Astrocyte (in vitro differentiated cells and primary cell): ENCODE measurements around the gene GET4.

Experiments
- EZH2 ChIP-seq: IDR thresholded peaks from 2 replicates; pipeline ENCODE4 v1.6.1; 2012; ENCODE audit warnings: mild to moderate bottlenecking, low read length, inconsistent platforms; ENCODE audit not compliant: insufficient read depth
- TF ChIP-seq, protein P1 (sequence below): IDR thresholded peaks from 2 replicates; pipeline ENCODE4 v1.5.1; 2011; ENCODE audit warnings: low read depth, mild to moderate bottlenecking, inconsistent platforms, low read length, moderate library complexity; ENCODE audit not compliant: insufficient read depth

DNA sequence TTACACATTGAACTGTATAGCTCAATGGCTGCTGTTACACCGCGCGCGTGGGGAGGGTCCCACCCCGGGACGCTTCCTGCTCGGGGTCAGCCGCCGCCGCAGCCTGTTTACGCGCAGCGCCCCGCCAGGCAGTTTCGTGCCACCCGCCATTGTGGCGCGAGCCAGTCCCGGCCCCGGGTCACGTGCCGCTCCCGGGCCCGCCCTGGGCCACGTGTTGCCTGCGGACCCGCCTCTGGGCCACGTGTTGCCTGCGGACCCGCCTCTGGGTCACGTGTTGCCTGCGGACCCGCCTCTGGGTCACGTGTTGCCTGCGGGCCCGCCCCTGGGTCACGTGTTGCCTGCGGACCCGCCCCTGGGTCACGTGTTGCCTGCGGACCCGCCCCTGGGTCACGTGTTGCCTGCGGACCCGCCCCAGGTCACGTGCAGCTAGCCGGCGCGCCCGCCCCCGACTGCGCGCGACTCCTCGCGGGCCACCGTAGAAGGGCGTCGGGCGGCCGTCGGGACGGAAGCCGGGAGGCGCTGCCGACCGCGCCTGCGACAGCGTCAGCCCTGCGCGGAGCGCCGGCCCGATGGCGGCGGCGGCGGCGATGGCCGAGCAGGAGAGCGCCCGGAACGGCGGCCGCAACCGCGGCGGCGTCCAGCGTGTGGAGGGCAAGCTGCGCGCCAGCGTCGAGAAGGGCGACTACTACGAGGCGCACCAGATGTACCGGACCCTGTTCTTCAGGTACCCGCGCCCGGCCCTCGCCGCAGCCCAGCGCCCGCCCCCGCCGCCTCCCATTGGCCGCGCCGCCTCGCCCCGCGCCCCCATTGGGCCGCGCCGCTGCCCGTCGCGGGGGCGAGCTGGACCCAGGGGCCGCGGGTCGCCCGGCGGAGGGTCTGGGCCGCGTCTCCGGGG lies at the start of gene GET4:
- TF ChIP-seq, protein P1, sequence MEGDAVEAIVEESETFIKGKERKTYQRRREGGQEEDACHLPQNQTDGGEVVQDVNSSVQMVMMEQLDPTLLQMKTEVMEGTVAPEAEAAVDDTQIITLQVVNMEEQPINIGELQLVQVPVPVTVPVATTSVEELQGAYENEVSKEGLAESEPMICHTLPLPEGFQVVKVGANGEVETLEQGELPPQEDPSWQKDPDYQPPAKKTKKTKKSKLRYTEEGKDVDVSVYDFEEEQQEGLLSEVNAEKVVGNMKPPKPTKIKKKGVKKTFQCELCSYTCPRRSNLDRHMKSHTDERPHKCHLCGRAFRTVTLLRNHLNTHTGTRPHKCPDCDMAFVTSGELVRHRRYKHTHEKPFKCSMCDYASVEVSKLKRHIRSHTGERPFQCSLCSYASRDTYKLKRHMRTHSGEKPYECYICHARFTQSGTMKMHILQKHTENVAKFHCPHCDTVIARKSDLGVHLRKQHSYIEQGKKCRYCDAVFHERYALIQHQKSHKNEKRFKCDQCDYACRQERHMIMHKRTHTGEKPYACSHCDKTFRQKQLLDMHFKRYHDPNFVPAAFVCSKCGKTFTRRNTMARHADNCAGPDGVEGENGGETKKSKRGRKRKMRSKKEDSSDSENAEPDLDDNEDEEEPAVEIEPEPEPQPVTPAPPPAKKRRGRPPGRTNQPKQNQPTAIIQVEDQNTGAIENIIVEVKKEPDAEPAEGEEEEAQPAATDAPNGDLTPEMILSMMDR, result no peak
- no peak for TF ChIP-seq EZH2
